Rectal smooth muscle tissue (tissue), 1 donor: ENCODE results near the gene PRPF31.

ENCODE experiments used
- H3K27ac ChIP-seq: one replicate; pipeline ENCODE4 v1.7.0; 2013; ENCODE audit warnings: low read depth, low read length, inconsistent platforms
- H3K27me3 ChIP-seq: one replicate; pipeline ENCODE4 v1.7.0; 2013; ENCODE audit warnings: low read length; ENCODE audit not compliant: control insufficient read depth, insufficient read depth
- H3K36me3 ChIP-seq: one replicate; pipeline ENCODE4 v1.7.0; 2013; ENCODE audit warnings: low read length; ENCODE audit not compliant: control insufficient read depth, insufficient read depth
- H3K4me1 ChIP-seq: one replicate; pipeline ENCODE4 v1.7.0; 2013; ENCODE audit warnings: low read length; ENCODE audit not compliant: control insufficient read depth, insufficient read depth
- H3K4me3 ChIP-seq: one replicate; pipeline ENCODE4 v1.7.0; 2013; ENCODE audit warnings: low read length
- H3K9ac ChIP-seq: one replicate; pipeline ENCODE4 v1.7.0; 2013; ENCODE audit warnings: low read length

PRPF31 gene

DNA sequence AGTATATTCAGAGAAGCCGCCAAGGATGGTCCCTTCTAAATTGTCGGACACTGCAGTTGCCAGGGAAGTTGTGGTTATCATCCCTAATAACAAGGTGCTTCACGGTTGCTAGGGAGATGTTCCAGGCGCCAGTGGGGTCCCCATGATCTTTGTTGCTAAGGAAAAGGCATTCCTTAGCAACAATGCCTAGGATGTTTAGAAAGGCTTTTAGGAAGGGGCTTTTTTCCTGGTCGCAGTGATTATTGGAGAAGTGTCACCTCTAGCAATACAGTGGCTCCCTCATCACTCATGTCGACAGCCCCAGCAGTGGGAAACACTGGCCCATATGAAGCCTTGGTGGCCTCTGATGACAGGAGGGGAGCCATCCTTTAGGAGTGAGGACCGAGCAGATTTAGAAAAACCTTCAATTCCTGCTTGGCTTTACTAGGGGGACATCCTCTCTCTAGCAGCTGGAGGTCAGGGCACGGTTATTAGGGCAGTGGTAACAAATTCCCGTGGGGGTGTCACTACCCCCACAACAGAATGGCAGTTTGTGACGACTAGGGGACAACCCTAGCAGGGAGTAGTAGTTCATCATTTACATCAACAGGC lies 63.8 kb downstream of the PRPF31 start:
- Histone ChIP-seq H3K4me3 (no peak overlapping the region), H3K36me3 (peaks cover 5% of the 10 kb centered on the region), H3K27me3 (no peaks in the 10 kb centered on the region), H3K9ac (no peak overlapping the region), H3K4me1 (no peaks in the 10 kb centered on the region), H3K27ac (no peak overlapping the region)

DNA sequence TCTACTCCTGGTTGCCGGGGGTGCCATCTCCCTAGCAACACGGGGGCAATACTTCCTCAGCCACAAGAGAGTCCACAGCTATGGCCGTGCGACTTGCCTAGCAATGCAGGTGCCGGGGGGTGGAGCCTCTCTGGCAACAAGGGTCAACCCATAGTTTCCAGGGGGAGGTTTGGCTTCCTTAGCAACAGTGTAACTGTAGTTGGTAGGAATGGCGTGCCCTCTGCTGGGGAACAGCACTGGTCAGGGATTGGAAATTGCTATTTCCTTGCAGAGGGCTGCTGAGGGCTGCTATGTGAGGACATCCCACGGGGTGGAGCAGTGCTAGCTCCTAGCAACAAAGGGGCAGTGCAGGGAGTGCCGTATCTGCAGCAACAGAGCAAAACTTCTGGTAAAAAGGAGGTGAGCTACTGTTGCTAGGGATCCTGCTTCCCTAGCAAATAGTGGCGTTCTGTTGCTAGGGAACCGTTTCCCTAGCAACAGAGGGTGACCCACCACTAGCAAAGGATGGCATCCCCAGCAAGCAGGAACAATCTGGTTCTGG lies 64.4 kb downstream of the PRPF31 start:
- no peak overlapping the region for H3K9ac ChIP-seq

GRCh38 chr19:54180691-54181091 lies 65.1 kb downstream of the PRPF31 start:
- Histone ChIP-seq H3K27me3 (no peaks in the 10 kb centered on the region), H3K27ac (no peak overlapping the region), H3K4me3 (no peak overlapping the region), H3K4me1 (no peaks in the 10 kb centered on the region), H3K36me3 (peaks cover 5% of the 10 kb centered on the region), H3K9ac (no peak overlapping the region)

More for the DNA sequence above, 64.4 kb downstream of the PRPF31 start:
- H3K36me3 ChIP-seq, result peaks cover 5% of the 10 kb centered on the region
- no peak overlapping the region for H3K27ac ChIP-seq
- no peaks in the 10 kb centered on the region for H3K27me3 ChIP-seq
- no peaks in the 10 kb centered on the region for H3K4me1 ChIP-seq
- H3K4me3 ChIP-seq, result no peak overlapping the region
